ENCODE measurements around the gene NUP98.
A peak's percentile ranks its signal among the peaks of the same experiment; 100 is the strongest.

The NUP98 gene

GRCh38 chr11:3810446-3810845, 13.1 kb upstream of the NUP98 start:
- no peak overlapping the region for H3K4me3 ChIP-seq (ENCODE audit: low read depth, low read length)
- DNase-seq (ENCODE audit: low read depth), result no peak
- TF ChIP-seq CTCF (IDR thresholded peaks at IDR 0.05; ENCODE audit: control insufficient read depth, extremely low read depth, insufficient read depth), result no peak

- TF ChIP-seq CTCF (IDR thresholded peaks at IDR 0.05; ENCODE audit: control insufficient read depth, extremely low read depth, insufficient read depth), result no peak
- H3K4me3 ChIP-seq (ENCODE audit: low read depth, low read length), result no peak overlapping the region
- no peak for DNase-seq (ENCODE audit: low read depth)
These were observed 12.2 kb upstream of the NUP98 start for GRCh38 chr11:3809624-3809928.

GRCh38 chr11:3808861-3809623, 11.7 kb upstream of the NUP98 start:
- peak overlapping the region; percentile 74 for H3K4me3 ChIP-seq (ENCODE audit: low read depth, low read length)
- peak; percentile 61 for DNase-seq (ENCODE audit: low read depth)
- TF ChIP-seq CTCF (IDR thresholded peaks at IDR 0.05; ENCODE audit: control insufficient read depth, extremely low read depth, insufficient read depth), result peak; percentile 73

- DNase-seq (ENCODE audit: low read depth), result peak; percentile 30
- peak within 1 kb of the TSS; percentile 74 for H3K4me3 ChIP-seq (ENCODE audit: low read depth, low read length)
- TF ChIP-seq CTCF (IDR thresholded peaks at IDR 0.05; ENCODE audit: control insufficient read depth, extremely low read depth, insufficient read depth), result peak; percentile 57
These were observed 10.8 kb upstream of the NUP98 start, which contains the start of gene PGAP2 for GRCh38 chr11:3807909-3808860. TSS of gene PGAP2 (plus strand) at chr11:3808560. CDS start at chr11:3811260, 2,700 bp downstream.

GRCh38 chr11:3803726-3804495, 6.6 kb upstream of the NUP98 start:
- no peak for TF ChIP-seq CTCF (IDR thresholded peaks at IDR 0.05; ENCODE audit: control insufficient read depth, extremely low read depth, insufficient read depth)
- no peak for DNase-seq (ENCODE audit: low read depth)
- H3K4me3 ChIP-seq (ENCODE audit: low read depth, low read length), result no peak overlapping the region

- no peak for TF ChIP-seq CTCF (IDR thresholded peaks at IDR 0.05; ENCODE audit: control insufficient read depth, extremely low read depth, insufficient read depth)
- DNase-seq (ENCODE audit: low read depth), result no peak
- H3K4me3 ChIP-seq (ENCODE audit: low read depth, low read length), result no peak overlapping the region
These were observed 4.8 kb upstream of the NUP98 start for GRCh38 chr11:3802011-3802790.
